Renal cortical epithelial cell (primary cell): ENCODE results near the gene ADAMTS18. TPM values are rescaled to one million over a fixed set of nuclear protein-coding genes. Genes with fewer than 3 reads are reported as not detected.

Source experiments
- DNase-seq: peaks from one replicate; pipeline ENCODE4 v3.0.0-alpha.2; 2011; ENCODE audit warnings: low read depth
- total RNA-seq: library from RNA; depleted of rRNA; stranded (reverse); fragments of >200 nt; gene quantifications from 2 replicates; pipeline ENCODE4 v1.2.3, GENCODE V29; 2014

Gene ADAMTS18
- total RNA-seq, 1 donor from 2014 or later, result 0.10 TPM

- peak; percentile 4 for DNase-seq
These were observed 38.4 kb downstream of the ADAMTS18 start for GRCh38 chr16:77396461-77396860.

- DNase-seq, result no peak
These were observed 40.1 kb downstream of the ADAMTS18 start for GRCh38 chr16:77394699-77395098.

GRCh38 chr16:77393955-77394354 lies 40.9 kb downstream of the ADAMTS18 start:
- DNase-seq, result no peak

- DNase-seq, result no peak
These were observed 47.0 kb downstream of the ADAMTS18 start for GRCh38 chr16:77387815-77388209.

- no peak for DNase-seq
These were observed 47.7 kb downstream of the ADAMTS18 start for GRCh38 chr16:77386831-77387814.

GRCh38 chr16:77385481-77385880 lies 49.4 kb downstream of the ADAMTS18 start:
- DNase-seq, result no peak

GRCh38 chr16:77383606-77384187 lies 51.1 kb downstream of the ADAMTS18 start:
- no peak for DNase-seq

GRCh38 chr16:77376358-77376757 lies 58.5 kb downstream of the ADAMTS18 start:
- no peak for DNase-seq

GRCh38 chr16:77375396-77375795 lies 59.4 kb downstream of the ADAMTS18 start:
- no peak for DNase-seq

GRCh38 chr16:77374384-77374783 lies 60.5 kb downstream of the ADAMTS18 start:
- DNase-seq, result peak; percentile 19

- no peak for DNase-seq
These were observed 61.1 kb downstream of the ADAMTS18 start for GRCh38 chr16:77373726-77374125.

- no peak for DNase-seq
These were observed 70.1 kb downstream of the ADAMTS18 start for GRCh38 chr16:77364770-77365169.

- peak; percentile 99 for DNase-seq
These were observed 75.8 kb downstream of the ADAMTS18 start for GRCh38 chr16:77359065-77359502.

GRCh38 chr16:77353587-77354263 lies 81.1 kb downstream of the ADAMTS18 start:
- DNase-seq, result no peak

- DNase-seq, result no peak
These were observed 90.5 kb downstream of the ADAMTS18 start for GRCh38 chr16:77344341-77344740.

GRCh38 chr16:77336637-77337036 lies 98.2 kb downstream of the ADAMTS18 start:
- peak; percentile 48 for DNase-seq

- DNase-seq, result no peak
These were observed 99.1 kb downstream of the ADAMTS18 start for GRCh38 chr16:77335652-77336234.

- peak; percentile 7 for DNase-seq
These were observed 102.0 kb downstream of the ADAMTS18 start for GRCh38 chr16:77332792-77333191.

GRCh38 chr16:77331802-77332586 lies 102.8 kb downstream of the ADAMTS18 start:
- DNase-seq, result no peak

- DNase-seq, result no peak
These were observed 103.8 kb downstream of the ADAMTS18 start for GRCh38 chr16:77331043-77331442.
